ENCODE measurements around the gene CCNY.

GRCh38 chr10:35502692-35503091 is 166.4 kb downstream of the CCNY start:
- TF ChIP-seq, protein P1, sequence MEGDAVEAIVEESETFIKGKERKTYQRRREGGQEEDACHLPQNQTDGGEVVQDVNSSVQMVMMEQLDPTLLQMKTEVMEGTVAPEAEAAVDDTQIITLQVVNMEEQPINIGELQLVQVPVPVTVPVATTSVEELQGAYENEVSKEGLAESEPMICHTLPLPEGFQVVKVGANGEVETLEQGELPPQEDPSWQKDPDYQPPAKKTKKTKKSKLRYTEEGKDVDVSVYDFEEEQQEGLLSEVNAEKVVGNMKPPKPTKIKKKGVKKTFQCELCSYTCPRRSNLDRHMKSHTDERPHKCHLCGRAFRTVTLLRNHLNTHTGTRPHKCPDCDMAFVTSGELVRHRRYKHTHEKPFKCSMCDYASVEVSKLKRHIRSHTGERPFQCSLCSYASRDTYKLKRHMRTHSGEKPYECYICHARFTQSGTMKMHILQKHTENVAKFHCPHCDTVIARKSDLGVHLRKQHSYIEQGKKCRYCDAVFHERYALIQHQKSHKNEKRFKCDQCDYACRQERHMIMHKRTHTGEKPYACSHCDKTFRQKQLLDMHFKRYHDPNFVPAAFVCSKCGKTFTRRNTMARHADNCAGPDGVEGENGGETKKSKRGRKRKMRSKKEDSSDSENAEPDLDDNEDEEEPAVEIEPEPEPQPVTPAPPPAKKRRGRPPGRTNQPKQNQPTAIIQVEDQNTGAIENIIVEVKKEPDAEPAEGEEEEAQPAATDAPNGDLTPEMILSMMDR (IDR thresholded peaks at IDR 0.05): no peak
- TF ChIP-seq POLR2A (IDR thresholded peaks at IDR 0.05): no peak
